Activated naive CD4-positive, alpha-beta T cell treated with anti-CD3 and anti-CD28 coated beads, Interleukin-2, amount 50 U/mL, for 24 hours (primary cell): Measurements from ENCODE around the gene ETV2.
"Not testable (repeated sequence)": the region's sequence is repeated elsewhere in the genome, so short reads cannot be mapped to it uniquely, and the experiment has no call there.

ENCODE experiments used
- H3K27ac Mint-ChIP-seq: one replicate; pipeline ENCODE4 v1.8.0; 2021; ENCODE audit warnings: mild to moderate bottlenecking, mixed read lengths
- H3K27me3 Mint-ChIP-seq: one replicate; pipeline ENCODE4 v1.8.0; 2021; ENCODE audit warnings: mixed read lengths
- H3K36me3 Mint-ChIP-seq: one replicate; pipeline ENCODE4 v1.8.0; 2021; ENCODE audit warnings: mixed read lengths
- H3K4me1 Mint-ChIP-seq: one replicate; pipeline ENCODE4 v1.8.0; 2021; ENCODE audit warnings: mixed read lengths
- H3K4me3 Mint-ChIP-seq: one replicate; pipeline ENCODE4 v1.8.0; 2021; ENCODE audit warnings: mild to moderate bottlenecking, mixed read lengths
- H3K9me3 Mint-ChIP-seq: one replicate; pipeline ENCODE4 v1.8.0; 2021; ENCODE audit warnings: mixed read lengths

Gene ETV2

DNA sequence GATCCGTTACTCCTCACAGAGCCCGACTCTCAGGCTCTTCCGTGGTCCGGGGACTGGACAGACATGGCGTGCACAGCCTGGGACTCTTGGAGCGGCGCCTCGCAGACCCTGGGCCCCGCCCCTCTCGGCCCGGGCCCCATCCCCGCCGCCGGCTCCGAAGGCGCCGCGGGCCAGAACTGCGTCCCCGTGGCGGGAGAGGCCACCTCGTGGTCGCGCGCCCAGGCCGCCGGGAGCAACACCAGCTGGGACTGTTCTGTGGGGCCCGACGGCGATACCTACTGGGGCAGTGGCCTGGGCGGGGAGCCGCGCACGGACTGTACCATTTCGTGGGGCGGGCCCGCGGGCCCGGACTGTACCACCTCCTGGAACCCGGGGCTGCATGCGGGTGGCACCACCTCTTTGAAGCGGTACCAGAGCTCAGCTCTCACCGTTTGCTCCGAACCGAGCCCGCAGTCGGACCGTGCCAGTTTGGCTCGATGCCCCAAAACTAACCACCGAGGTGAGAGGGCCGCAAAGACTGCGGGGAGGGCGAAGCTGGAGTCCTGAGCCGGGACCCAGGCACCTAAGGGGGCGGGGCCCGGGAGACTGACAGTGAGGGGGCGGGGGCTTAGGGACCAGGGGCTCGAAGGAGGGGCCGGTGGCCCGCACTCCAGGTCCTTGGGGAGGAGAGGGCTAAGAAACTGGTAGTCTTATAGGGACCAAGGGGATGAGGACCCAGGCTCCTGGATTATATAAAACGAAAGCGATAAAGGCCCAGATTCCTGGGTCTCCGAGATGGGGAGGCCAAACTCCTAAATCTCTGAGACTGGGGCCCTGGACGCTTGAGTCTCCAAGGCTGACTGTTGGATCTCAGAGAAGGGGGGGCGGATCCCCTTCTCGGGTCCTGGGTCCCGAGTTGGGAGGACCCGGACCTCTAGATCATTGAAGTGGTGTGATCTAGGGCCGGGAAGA, 2.0 kb downstream of the ETV2 start:
- H3K27me3 Mint-ChIP-seq: no peaks in the 10 kb centered on the region
- H3K4me1 Mint-ChIP-seq: peaks cover 36% of the 10 kb centered on the region
- peak overlapping the region; percentile 69 for H3K4me3 Mint-ChIP-seq
- H3K36me3 Mint-ChIP-seq: no peaks in the 10 kb centered on the region
- H3K27ac Mint-ChIP-seq: no peak overlapping the region
- H3K9me3 Mint-ChIP-seq: no peaks in the 10 kb centered on the region

DNA sequence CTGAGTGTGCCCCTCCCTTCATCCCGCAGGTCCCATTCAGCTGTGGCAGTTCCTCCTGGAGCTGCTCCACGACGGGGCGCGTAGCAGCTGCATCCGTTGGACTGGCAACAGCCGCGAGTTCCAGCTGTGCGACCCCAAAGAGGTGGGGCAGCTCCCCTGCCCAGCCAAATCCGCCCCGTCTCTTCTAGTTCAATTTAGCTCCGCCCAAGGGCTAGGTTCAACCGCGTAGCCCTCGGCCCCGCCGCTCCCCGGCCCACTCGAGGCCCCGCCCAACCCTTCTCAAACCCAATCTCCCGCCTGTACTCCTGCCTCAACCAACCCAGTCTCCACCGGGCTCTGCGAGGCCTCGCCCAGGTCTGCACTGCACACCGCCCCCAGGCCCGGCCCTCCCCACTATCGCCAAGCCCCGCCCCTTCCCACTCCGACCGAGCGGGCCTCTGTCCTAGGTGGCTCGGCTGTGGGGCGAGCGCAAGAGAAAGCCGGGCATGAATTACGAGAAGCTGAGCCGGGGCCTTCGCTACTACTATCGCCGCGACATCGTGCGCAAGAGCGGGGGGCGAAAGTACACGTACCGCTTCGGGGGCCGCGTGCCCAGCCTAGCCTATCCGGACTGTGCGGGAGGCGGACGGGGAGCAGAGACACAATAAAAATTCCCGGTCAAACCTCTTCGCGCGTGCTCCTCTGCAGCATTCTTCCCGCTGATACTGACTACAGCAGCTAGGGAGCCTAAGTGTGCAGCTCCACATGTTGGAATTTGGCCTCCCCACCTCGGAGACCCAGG, 2.9 kb downstream of the ETV2 start:
- Mint-ChIP-seq H3K27me3 (no peaks in the 10 kb centered on the region), H3K4me1 (peaks cover 43% of the 10 kb centered on the region), H3K9me3 (no peaks in the 10 kb centered on the region), H3K27ac (peak overlapping the region; percentile 70), H3K36me3 (no peaks in the 10 kb centered on the region), H3K4me3 (peak overlapping the region; percentile 69)

DNA sequence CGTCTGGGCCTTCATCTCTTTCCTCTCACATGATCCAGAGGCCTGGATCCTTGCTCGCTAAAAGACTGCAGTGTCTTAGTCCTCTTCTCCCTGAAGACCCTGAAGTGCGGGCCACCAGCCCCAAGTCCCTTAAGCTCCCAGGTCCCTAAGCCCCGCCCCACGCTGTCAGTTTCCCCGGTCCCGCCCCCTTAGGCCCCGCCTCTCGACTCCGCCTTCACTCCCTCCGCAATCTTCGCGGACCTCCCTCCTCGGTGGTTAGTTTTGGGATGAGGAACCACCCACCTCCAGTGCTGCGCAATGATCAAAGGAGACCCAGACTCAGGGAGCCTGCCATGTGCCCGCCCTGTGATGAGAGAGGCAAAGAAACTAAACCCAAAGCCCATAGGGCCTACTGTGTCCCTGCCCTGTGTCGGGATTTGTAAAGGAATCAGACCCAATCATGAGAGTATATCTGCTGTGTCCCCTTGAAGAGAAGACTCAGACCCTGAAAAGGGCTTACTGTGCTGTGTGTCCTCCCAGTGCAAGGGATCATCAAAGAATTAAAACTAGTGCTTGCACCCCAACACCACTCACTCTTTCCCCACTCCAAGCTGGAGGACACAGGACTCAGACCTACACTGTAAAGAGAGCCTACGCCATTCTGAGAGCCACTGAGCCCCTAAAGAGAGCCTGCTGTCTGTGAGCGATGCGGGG, 3.6 kb downstream of the ETV2 start:
- H3K4me1 Mint-ChIP-seq: peaks cover 47% of the 10 kb centered on the region

DNA sequence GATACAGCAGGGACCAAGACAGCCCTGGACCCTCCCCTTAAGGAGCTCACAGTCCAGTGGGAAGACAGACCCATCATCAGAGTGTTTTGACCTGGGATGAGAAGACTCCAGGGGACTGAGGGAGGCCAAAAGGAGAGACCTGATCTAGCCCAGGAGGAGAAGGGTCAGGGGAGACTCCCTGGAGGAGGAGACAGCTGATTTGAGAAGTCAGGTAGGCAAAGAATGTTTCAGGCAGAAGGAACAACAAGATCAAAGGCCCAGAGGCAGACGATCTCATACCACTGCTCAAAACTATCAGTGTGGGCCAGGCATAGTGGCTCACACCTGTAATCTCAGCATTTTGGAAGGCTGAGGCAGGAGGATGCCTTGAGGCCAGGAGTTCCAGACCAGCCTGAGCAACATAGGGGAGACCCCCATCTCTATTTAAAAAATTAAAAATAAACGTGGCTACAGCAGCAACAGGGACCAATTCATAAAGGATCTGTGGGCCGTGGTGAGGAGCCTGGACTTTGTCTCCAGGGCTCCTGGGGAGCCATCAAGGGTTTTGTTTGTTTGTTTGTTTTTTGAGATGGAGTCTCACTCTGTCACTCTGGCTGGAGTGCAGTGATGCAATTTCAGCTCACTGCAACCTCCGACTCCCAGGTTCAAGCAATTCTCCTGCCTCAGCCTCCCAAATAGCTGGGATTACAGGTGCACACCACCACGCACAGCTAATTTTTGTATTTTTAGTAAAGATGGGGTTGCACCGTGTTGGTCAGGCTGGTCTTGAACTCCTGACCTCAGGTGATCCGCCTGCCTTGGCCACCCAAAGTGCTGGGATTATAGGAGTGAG, 4.4 kb downstream of the ETV2 start:
- Mint-ChIP-seq H3K4me3 (no peak overlapping the region), H3K9me3 (no peaks in the 10 kb centered on the region), H3K4me1 (peaks cover 54% of the 10 kb centered on the region), H3K27ac (peak overlapping the region; percentile 53), H3K36me3 (no peaks in the 10 kb centered on the region), H3K27me3 (no peaks in the 10 kb centered on the region)

More for the DNA sequence above, 3.6 kb downstream of the ETV2 start:
- Mint-ChIP-seq H3K27ac (peak overlapping the region; percentile 70), H3K36me3 (no peaks in the 10 kb centered on the region), H3K9me3 (no peaks in the 10 kb centered on the region), H3K4me3 (peak overlapping the region; percentile 69), H3K27me3 (no peaks in the 10 kb centered on the region)

DNA sequence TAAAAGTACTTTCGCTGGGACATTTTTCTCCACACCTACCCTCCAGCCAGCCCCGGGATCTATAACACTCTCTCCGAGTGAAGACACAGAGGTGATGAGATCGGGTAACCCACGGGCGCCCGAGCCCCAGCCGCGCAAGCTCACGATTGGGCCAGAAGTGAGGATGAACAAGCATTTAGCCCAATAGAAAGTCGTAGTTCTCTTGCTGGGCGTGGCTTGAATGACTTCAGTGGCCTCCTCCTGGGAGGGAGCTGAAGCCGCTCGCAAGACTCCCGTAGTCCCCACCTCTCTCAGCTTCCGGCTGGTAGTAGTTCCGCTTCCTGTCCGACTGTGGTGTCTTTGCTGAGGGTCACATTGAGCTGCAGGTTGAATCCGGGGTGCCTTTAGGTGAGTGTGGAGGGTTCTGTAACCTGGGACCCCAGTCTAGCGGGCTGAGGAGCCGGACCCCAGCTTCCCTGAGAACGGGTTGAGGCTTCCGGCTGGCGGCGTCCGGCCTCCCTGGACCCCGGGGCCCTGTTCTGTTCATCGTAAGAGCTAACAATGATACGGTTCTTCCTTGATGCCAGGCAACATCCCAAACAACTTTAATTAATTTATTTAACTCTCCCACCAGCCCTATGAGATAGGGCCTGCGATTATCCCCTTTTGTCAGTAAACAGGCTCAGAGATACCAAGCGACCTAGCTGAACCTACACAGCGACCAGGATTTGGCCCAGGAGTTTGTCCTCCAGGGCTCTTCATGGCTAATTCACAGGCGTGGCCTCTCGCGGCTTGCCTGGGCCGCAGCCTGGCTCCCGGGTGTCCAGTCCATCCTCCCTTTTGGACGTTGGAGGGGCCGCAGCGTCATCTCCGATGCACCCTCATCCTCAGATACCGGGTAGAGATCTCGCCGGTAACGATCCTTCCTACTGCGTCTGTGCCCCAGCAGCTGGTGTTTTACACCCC, 6.7 kb downstream of the ETV2 start, which contains the start of gene COX6B1:
Gene COX6B1, plus strand, starts transcription at position 307 of the 945 bp plus-strand sequence. CDS start 2,921 bp downstream, outside the sequence.
- Mint-ChIP-seq H3K36me3 (no peaks in the 10 kb centered on the region), H3K4me3 (peak within 1 kb of the TSS; percentile 98), H3K27me3 (no peaks in the 10 kb centered on the region), H3K9me3 (no peaks in the 10 kb centered on the region), H3K4me1 (peaks cover 50% of the 10 kb centered on the region), H3K27ac (peak within 1 kb of the TSS; percentile 95)

GRCh38 chr19:35650581-35650980, 9.0 kb downstream of the ETV2 start:
- Mint-ChIP-seq H3K9me3 (no peaks in the 10 kb centered on the region), H3K36me3 (peaks cover 6% of the 10 kb centered on the region), H3K27me3 (no peaks in the 10 kb centered on the region), H3K27ac (no peak overlapping the region), H3K4me1 (peaks cover 40% of the 10 kb centered on the region), H3K4me3 (peak overlapping the region; percentile 98)

- not testable (repeated sequence) for H3K4me3 Mint-ChIP-seq, H3K27me3 Mint-ChIP-seq, H3K9me3 Mint-ChIP-seq, H3K27ac Mint-ChIP-seq
- Mint-ChIP-seq H3K36me3 (peaks cover 13% of the 10 kb centered on the region), H3K4me1 (peaks cover 29% of the 10 kb centered on the region)
Measured at GRCh38 chr19:35654828-35655227, 13.3 kb downstream of the ETV2 start.

DNA sequence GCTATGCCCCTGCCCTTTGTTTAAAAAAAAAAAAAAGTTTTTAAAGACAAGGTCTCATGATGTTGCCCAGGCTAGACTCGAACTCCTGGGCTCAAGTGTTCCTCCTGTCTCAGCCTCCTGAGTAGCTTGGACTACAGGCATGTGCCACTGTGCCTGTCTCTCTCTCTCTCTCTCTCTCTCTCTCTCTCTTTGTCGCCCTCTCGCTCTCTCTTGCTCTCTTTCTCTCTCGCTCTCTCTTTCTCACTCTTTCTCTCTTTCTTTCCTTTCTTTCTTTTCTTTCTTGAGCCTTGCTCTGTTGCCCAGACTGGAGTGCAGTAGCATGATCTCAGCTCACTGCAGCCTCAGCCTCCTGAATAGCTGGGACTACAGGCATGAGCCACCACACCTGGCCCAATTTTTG, 14.1 kb downstream of the ETV2 start:
- Mint-ChIP-seq H3K27me3 (no peaks in the 10 kb centered on the region), H3K9me3 (no peaks in the 10 kb centered on the region), H3K27ac (peak overlapping the region; percentile 65), H3K4me1 (peaks cover 23% of the 10 kb centered on the region), H3K4me3 (no peak overlapping the region), H3K36me3 (peaks cover 14% of the 10 kb centered on the region)

DNA sequence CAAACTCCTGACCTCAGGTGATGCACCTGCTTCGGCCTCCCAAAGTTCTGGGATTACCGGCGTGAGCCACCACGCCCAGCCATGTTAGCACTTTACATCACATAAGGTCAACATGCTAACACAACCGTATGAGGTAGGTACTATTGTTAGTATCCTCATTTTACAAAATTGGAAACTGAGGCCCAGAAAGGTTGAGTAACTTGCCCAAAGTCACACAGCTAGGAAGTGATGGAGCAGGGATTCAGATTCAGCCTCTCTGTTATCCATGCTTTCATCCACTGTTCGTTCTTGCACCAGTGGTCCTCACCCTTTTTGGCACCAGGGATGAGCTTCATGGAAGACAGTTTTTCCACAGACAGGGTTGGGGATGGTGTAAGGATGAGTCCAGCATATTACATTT, 15.2 kb downstream of the ETV2 start:
- no peak overlapping the region for H3K27ac Mint-ChIP-seq
- H3K36me3 Mint-ChIP-seq: peaks cover 14% of the 10 kb centered on the region
- no peaks in the 10 kb centered on the region for H3K9me3 Mint-ChIP-seq
- no peak overlapping the region for H3K4me3 Mint-ChIP-seq
- no peaks in the 10 kb centered on the region for H3K27me3 Mint-ChIP-seq
- peaks cover 13% of the 10 kb centered on the region for H3K4me1 Mint-ChIP-seq

GRCh38 chr19:35657904-35658700, 16.6 kb downstream of the ETV2 start:
- Mint-ChIP-seq H3K36me3 (peaks cover 17% of the 10 kb centered on the region), H3K4me1 (peaks cover 15% of the 10 kb centered on the region), H3K9me3 (no peaks in the 10 kb centered on the region), H3K4me3 (no peak overlapping the region), H3K27me3 (no peaks in the 10 kb centered on the region), H3K27ac (no peak overlapping the region)

GRCh38 chr19:35661995-35662340, 20.4 kb downstream of the ETV2 start:
- Mint-ChIP-seq H3K27ac (no peak overlapping the region), H3K36me3 (peaks cover 8% of the 10 kb centered on the region), H3K27me3 (no peaks in the 10 kb centered on the region), H3K4me3 (no peak overlapping the region), H3K9me3 (no peaks in the 10 kb centered on the region), H3K4me1 (peaks cover 3% of the 10 kb centered on the region)

- H3K27ac Mint-ChIP-seq: no peak overlapping the region
- no peaks in the 10 kb centered on the region for H3K9me3 Mint-ChIP-seq
- peaks cover 5% of the 10 kb centered on the region for H3K36me3 Mint-ChIP-seq
- H3K4me3 Mint-ChIP-seq: no peak overlapping the region
- H3K4me1 Mint-ChIP-seq: peaks cover 3% of the 10 kb centered on the region
- H3K27me3 Mint-ChIP-seq: no peaks in the 10 kb centered on the region
Measured at GRCh38 chr19:35663981-35664380, 22.4 kb downstream of the ETV2 start.

- Mint-ChIP-seq H3K36me3 (peaks cover 3% of the 10 kb centered on the region), H3K4me3 (no peak overlapping the region), H3K9me3 (no peaks in the 10 kb centered on the region), H3K27ac (no peak overlapping the region), H3K4me1 (peaks cover 3% of the 10 kb centered on the region), H3K27me3 (peaks cover 2% of the 10 kb centered on the region)
Measured at GRCh38 chr19:35665157-35665556, 23.6 kb downstream of the ETV2 start.
